Jurkat, Clone E6-1 (cell line): ENCODE results near the gene SORBS1.

ENCODE experiments used
- DNase-seq: peaks from one replicate; pipeline ENCODE4 v3.0.0-alpha.2; 2011; ENCODE audit warnings: low read depth, low spot score
- H3K4me3 ChIP-seq: 2 replicates; pipeline ENCODE4 v1.5.1; 2011; ENCODE audit warnings: mild to moderate bottlenecking, low read length, control low read depth, moderate library complexity

SORBS1 gene

DNA sequence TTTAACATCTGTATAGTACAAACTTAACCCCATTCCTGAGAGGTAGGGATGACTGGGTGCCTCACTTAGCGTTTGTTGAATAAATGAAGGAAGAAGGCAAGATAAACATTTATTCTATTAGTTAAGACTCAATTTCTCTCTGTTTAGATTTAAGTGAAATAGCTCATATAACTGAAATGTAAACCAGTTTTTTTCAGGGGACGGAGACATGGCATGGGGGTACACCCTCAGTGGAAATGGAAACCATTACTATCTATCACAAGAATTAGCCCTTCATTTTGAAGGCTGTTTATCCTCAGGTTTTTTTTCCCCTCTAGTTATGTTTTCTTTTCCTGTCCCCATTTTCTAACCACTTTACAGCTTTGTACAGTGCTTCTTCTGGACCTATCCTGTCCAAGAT is 234.8 kb downstream of the SORBS1 start:
- H3K4me3 ChIP-seq, result no peak overlapping the region
- DNase-seq, result no peak

- no peak overlapping the region for H3K4me3 ChIP-seq
- no peak for DNase-seq
Observed at GRCh38 chr10:95325863-95326262, 235.3 kb downstream of the SORBS1 start.

- H3K4me3 ChIP-seq, result no peak overlapping the region
- no peak for DNase-seq
Observed at GRCh38 chr10:95324436-95325268, 236.5 kb downstream of the SORBS1 start.

- DNase-seq, result no peak
- H3K4me3 ChIP-seq, result no peak overlapping the region
Observed at GRCh38 chr10:95321554-95322301, 239.4 kb downstream of the SORBS1 start.

DNA sequence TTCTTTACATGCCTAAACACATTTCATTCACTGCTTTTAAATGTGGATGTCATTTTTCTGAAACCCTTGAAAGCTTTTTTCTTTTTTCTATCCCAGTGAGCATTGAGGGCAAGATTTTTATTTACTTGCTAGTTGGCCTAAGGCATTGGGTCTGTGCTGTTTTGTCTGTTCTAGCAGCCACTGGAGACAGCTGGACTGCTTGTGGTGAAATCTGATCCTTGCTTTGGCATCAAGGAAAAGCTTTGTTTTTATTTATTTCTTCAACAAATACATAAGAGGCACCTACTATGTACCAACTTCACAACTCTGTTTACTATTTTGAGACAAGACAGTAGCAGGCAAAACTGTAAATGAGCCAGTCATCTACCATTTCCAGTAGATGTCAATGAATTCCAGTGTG is 241.9 kb downstream of the SORBS1 start:
- H3K4me3 ChIP-seq, result no peak overlapping the region
- DNase-seq, result no peak

DNA sequence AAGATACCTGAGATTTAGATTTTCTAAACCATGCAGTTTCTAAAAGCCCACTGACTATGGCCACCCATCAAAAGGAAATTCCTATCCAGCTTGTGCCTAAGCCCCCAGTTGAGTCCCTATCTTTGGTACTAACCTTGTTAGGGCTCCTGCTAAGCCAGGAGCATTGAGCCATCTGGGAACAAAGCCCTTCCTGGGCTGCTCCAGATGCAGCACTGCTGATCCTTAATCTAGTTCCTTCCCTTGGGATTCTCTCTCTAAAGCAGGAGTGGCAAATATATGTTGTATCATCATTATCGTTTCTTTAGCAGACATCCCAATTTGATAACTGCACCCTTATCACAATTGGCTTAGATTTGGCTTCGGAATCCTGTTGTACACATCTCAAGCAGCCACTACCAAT is 245.7 kb downstream of the SORBS1 start:
- no peak for DNase-seq
- H3K4me3 ChIP-seq, result no peak overlapping the region

DNA sequence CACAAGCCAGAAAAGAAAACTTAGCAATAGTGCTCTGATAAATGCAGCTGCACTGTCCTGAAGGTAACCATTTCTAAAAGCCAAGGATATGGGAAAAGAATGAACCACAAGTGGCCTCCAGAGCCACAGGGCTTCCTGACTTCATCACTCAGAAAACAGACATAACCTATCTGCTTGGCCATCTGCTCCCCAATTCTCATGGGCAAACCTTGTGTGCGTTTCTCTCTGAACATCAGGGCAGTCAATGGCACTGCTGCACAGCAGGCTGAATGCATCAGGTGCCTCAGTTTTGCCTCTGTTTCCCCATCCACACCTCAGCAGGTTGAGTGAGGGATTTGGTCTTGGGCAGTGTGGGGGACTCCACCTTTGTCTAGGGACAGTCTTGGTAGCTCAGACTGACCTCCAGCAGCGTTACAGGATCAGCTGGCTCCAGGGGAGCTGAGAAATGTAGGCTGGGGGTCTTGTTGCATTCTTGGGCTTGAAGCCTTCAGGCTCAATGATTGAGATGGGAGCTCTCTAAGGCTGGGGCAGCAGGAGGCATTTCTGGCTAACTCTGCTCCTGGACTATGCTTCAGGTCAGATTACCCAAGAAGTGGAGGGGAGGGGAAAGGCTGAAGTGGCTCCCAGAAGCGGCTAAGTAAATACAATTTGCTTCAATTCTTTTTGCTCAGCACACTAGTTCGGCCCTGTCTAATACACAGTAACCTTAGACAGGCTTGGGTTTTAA is 246.8 kb downstream of the SORBS1 start:
- H3K4me3 ChIP-seq, result no peak overlapping the region
- DNase-seq, result no peak

DNA sequence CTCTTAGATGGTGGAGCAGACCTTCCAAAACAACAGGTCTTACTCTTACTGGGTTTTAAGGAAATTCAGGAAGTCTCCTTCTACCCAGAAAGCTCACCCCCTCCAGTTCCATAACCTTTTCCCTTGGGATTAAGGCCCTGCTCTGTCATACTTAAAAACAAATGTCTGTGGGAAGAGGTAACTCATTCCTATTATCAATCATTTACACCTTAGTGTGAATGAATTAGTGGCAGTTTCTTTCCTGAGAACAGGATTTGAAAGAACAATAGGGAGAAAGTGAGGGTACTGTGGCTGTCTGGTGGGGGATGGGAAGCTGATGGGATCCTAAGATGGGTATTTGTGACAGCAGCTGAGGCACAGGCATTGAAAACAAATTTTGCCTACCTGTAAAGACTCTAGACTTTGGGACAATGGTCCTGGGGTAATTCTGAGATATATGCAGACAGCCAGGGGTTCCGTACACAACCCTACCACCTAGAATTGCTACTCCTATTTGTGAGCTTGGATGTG is 248.1 kb downstream of the SORBS1 start:
- H3K4me3 ChIP-seq, result no peak overlapping the region
- no peak for DNase-seq

DNA sequence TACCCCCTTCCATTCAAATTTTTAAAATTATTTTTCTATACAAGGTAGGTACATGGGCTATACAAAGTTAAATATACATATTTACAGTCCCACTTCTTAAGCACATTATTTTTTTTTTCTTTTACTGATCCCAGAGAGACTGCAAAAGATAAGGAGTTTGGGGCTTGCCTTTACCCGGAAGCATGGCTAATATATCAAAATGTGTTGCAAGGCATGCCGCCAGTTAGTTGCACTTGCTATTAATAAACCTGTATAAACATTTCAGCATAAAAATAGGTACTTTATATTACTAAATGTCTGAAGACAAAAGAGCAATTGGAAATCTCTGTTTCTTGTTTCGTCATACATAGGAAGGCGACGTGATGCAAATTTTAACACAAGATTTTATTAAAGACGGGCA is 248.9 kb downstream of the SORBS1 start:
- no peak overlapping the region for H3K4me3 ChIP-seq
- DNase-seq, result no peak

- no peak for DNase-seq
- H3K4me3 ChIP-seq, result no peak overlapping the region
Observed at GRCh38 chr10:95309958-95310357, 251.2 kb downstream of the SORBS1 start.

- H3K4me3 ChIP-seq, result no peak overlapping the region
- no peak for DNase-seq
Observed at GRCh38 chr10:95308389-95309302, 252.5 kb downstream of the SORBS1 start.

DNA sequence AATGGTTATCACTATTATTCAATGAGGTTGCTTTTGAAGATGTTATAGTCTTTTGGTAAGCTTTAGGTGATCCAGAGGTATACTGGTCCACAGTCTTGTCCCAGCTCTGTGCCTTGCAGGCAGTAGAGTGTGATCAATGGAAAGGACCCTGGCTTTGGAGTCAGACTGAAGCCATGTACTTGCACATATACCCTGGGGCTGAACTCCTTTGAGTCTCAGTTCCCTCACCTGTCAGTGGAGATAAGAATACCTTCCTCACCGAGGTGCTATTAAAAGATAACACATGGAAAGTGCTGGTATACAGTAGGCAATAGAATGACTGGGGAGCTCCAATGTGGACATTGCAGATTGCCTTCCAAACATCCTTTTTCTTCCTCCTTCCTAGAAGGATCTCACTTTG is 254.3 kb downstream of the SORBS1 start:
- no peak overlapping the region for H3K4me3 ChIP-seq
- no peak for DNase-seq

DNA sequence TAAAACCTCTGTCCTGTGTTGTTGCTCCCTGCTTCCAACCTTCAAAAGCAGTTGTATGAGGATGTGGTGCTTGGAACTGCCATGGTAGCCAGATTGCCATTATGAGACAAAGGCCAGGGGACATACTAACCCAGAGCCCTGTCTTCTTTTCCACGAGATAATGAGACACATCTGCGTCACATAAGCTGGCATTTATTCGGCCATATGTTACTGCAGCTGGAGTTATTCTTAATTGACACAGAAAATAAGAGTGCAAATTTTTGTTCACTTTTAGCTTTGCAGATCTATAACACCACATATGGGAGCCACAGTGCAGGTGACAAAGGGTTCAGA is 254.9 kb downstream of the SORBS1 start:
- H3K4me3 ChIP-seq, result no peak overlapping the region
- DNase-seq, result no peak

GRCh38 chr10:95305606-95306317 is 255.4 kb downstream of the SORBS1 start:
- DNase-seq, result no peak
- no peak overlapping the region for H3K4me3 ChIP-seq

- no peak overlapping the region for H3K4me3 ChIP-seq
- DNase-seq, result no peak
Observed at GRCh38 chr10:95304976-95305375, 256.2 kb downstream of the SORBS1 start.

GRCh38 chr10:95304463-95304862 is 256.7 kb downstream of the SORBS1 start:
- no peak for DNase-seq
- no peak overlapping the region for H3K4me3 ChIP-seq

- no peak overlapping the region for H3K4me3 ChIP-seq
- no peak for DNase-seq
Observed at GRCh38 chr10:95303950-95304349, 257.2 kb downstream of the SORBS1 start.

DNA sequence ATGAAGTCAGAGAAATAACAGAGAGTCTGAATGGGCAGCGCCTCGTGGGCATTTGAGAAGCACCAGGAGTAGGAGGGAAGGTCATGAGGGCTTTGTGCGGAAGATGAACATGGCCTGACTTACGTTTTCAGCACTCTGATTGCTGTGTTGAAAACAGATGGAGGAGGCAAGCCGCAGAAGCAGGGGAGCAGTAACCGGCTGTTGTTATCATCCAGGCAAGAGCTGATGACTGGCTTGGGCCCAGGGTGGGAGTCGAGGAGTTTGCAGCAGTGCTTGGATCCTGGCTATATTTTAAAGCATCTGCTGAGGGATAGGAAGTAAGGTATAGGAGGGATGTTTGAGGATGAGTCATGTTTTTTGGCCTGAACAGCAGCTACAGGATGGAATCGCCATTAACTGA is 257.6 kb downstream of the SORBS1 start:
- H3K4me3 ChIP-seq, result no peak overlapping the region
- DNase-seq, result no peak
